Panc1 (cell line): ENCODE results near the gene C4orf50.

Experiments
- POLR2AphosphoS5 ChIP-seq: IDR thresholded peaks from 2 replicates; pipeline ENCODE4 v1.6.1; 2012; ENCODE audit warnings: mild to moderate bottlenecking, low read depth, low read length, moderate library complexity
- SIN3A ChIP-seq: IDR thresholded peaks from 2 replicates; pipeline ENCODE4 v1.6.1; 2012; ENCODE audit warnings: low read depth, mild to moderate bottlenecking, low read length, moderate library complexity, borderline replicate concordance; ENCODE audit not compliant: insufficient read depth
- TF ChIP-seq, protein P1 (sequence below): fragments of 450-650 bp; IDR thresholded peaks from 2 replicates; pipeline ENCODE4 v1.5.1; 2017; ENCODE audit warnings: mild to moderate bottlenecking

DNA sequence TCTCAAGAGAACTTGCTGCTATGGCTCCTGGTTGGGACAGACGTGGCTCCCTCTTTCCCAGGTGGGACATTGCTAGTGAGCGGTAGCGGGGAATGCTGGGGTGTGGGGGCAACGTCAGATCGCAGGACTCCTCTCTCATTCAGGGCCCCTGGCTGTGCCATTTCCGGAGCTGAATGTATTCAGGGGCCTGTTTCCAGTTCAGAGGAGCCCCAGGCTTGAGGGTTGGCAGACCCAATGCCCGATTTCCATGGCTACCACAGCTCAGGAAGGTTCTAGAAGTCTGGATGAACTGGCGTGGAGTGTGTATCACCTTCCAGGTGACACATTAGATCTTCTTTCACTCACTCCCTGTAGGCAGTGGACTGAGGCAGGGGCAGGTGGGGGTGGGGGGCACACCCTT lies 99.2 kb downstream of the C4orf50 start:
- TF ChIP-seq, protein P1, sequence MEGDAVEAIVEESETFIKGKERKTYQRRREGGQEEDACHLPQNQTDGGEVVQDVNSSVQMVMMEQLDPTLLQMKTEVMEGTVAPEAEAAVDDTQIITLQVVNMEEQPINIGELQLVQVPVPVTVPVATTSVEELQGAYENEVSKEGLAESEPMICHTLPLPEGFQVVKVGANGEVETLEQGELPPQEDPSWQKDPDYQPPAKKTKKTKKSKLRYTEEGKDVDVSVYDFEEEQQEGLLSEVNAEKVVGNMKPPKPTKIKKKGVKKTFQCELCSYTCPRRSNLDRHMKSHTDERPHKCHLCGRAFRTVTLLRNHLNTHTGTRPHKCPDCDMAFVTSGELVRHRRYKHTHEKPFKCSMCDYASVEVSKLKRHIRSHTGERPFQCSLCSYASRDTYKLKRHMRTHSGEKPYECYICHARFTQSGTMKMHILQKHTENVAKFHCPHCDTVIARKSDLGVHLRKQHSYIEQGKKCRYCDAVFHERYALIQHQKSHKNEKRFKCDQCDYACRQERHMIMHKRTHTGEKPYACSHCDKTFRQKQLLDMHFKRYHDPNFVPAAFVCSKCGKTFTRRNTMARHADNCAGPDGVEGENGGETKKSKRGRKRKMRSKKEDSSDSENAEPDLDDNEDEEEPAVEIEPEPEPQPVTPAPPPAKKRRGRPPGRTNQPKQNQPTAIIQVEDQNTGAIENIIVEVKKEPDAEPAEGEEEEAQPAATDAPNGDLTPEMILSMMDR: no peak
- TF ChIP-seq SIN3A (no peak), POLR2AphosphoS5 (no peak)
